Measurements from ENCODE around the gene TOX4. TPM values are rescaled to one million over a fixed set of nuclear protein-coding genes. Genes with fewer than 3 reads are reported as not detected.

The TOX4 gene
- total RNA-seq, 2 donors from 2014 or later, result 60.0 to 61.5 TPM

DNA sequence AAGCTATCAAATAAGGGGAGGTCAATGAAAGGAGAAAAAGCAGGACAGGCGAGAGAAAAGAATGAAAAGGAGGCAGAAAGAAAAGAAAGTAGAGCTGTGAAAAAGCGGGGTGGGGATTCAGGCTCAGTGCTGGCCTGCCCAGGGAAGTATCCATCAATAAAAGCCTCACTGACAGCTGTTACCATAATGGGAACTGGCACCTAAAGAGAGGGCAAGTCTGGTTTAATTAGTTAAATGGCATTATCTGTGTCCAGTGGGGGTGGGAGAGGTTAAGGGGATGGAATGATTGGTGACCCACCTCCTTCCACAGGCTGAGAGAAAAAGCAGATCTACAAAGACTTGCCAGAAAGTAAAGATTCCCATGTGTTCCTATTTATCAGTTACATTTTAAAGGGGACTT, 41.7 kb downstream of the TOX4 start:
- Mint-ChIP-seq H3K9me3 (no peaks in the 10 kb centered on the region), H3K4me1 (peaks cover 37% of the 10 kb centered on the region), H3K4me3 (no peak overlapping the region), H3K27ac (no peak overlapping the region), H3K36me3 (ENCODE audit: low read depth) (peaks cover 27% of the 10 kb centered on the region), H3K27me3 (ENCODE audit: insufficient read depth) (no peaks in the 10 kb centered on the region)
- Histone ChIP-seq H3K27ac (ENCODE audit: low read depth, low read length) (no peak overlapping the region), H3K4me3 (ENCODE audit: low read length) (no peak overlapping the region), H3K27me3 (ENCODE audit: control insufficient read depth, insufficient read depth, low read length, poor library complexity, severe bottlenecking) (no peaks in the 10 kb centered on the region), H3K4me1 (ENCODE audit: control insufficient read depth, insufficient read depth, low read length) (no peaks in the 10 kb centered on the region), H3K36me3 (ENCODE audit: control insufficient read depth, insufficient read depth, low read length) (peaks cover 25% of the 10 kb centered on the region), H3K9ac (ENCODE audit: extremely low read depth, low read length, poor library complexity, severe bottlenecking) (no peak overlapping the region), H3K9me3 (ENCODE audit: control insufficient read depth, low read length) (no peaks in the 10 kb centered on the region)
- no peak for TF ChIP-seq CTCF (conservative IDR thresholded peaks at IDR 0.05)
- WGBS, 2 experiments (ENCODE audit: insufficient coverage in 1 of 2, insufficient read length in 1 of 2), result 79 to 84% methylated on average over 2 of the region's 2 CpGs
- no peak for DNase-seq

DNA sequence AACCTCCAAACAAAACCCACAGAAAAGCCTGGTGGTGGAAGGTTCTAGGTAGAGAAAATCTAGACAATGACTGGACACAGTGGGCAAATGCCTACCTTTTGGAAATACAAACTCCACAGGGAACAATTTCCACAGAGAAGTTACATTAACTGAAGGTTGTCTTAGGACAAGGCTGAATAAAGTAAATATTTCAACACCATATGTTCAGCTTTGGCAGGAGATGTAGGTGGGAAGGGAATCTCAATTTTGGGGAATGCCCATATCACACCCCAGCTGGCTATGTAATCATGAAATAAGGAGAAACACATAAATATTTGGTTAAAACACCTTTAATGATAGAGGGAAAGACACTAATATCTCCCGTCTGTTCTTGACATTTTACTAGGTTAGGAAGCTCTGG, 43.8 kb downstream of the TOX4 start:
- peak overlapping the region; percentile 76 for H3K27ac Mint-ChIP-seq
- H3K36me3 Mint-ChIP-seq (ENCODE audit: low read depth), result peaks cover 45% of the 10 kb centered on the region
- H3K9me3 Mint-ChIP-seq, result no peaks in the 10 kb centered on the region
- Histone ChIP-seq H3K4me1 (ENCODE audit: control insufficient read depth, insufficient read depth, low read length) (peaks cover 8% of the 10 kb centered on the region), H3K9me3 (ENCODE audit: control insufficient read depth, low read length) (no peaks in the 10 kb centered on the region), H3K9ac (ENCODE audit: extremely low read depth, low read length, poor library complexity, severe bottlenecking) (no peak overlapping the region), H3K36me3 (ENCODE audit: control insufficient read depth, insufficient read depth, low read length) (peaks cover 37% of the 10 kb centered on the region), H3K27me3 (ENCODE audit: control insufficient read depth, insufficient read depth, low read length, poor library complexity, severe bottlenecking) (no peaks in the 10 kb centered on the region), H3K27ac (ENCODE audit: low read depth, low read length) (no peak overlapping the region), H3K4me3 (ENCODE audit: low read length) (no peak overlapping the region)
- H3K4me3 Mint-ChIP-seq, result no peak overlapping the region
- 88% methylated on average over 1 of the region's 1 CpG; no CpG with 5 or more reads in 1 of the 2 experiments for WGBS, 2 experiments (ENCODE audit: insufficient coverage in 1 of 2, insufficient read length in 1 of 2)
- H3K4me1 Mint-ChIP-seq, result peaks cover 42% of the 10 kb centered on the region
- H3K27me3 Mint-ChIP-seq (ENCODE audit: insufficient read depth), result no peaks in the 10 kb centered on the region
- no peak for DNase-seq
- no peak for TF ChIP-seq CTCF (conservative IDR thresholded peaks at IDR 0.05)

GRCh38 chr14:21521501-21521900, 44.5 kb downstream of the TOX4 start:
- H3K27me3 Mint-ChIP-seq (ENCODE audit: insufficient read depth), result no peaks in the 10 kb centered on the region
- no peak for TF ChIP-seq CTCF (conservative IDR thresholded peaks at IDR 0.05)
- Histone ChIP-seq H3K4me1 (ENCODE audit: control insufficient read depth, insufficient read depth, low read length) (peaks cover 8% of the 10 kb centered on the region), H3K9me3 (ENCODE audit: control insufficient read depth, low read length) (no peaks in the 10 kb centered on the region), H3K27me3 (ENCODE audit: control insufficient read depth, insufficient read depth, low read length, poor library complexity, severe bottlenecking) (no peaks in the 10 kb centered on the region), H3K9ac (ENCODE audit: extremely low read depth, low read length, poor library complexity, severe bottlenecking) (no peak overlapping the region), H3K4me3 (ENCODE audit: low read length) (no peak overlapping the region), H3K36me3 (ENCODE audit: control insufficient read depth, insufficient read depth, low read length) (peaks cover 37% of the 10 kb centered on the region), H3K27ac (ENCODE audit: low read depth, low read length) (no peak overlapping the region)
- H3K36me3 Mint-ChIP-seq (ENCODE audit: low read depth), result peaks cover 45% of the 10 kb centered on the region
- no peak for DNase-seq
- H3K4me3 Mint-ChIP-seq, result no peak overlapping the region
- peaks cover 42% of the 10 kb centered on the region for H3K4me1 Mint-ChIP-seq
- 86 to 94% methylated on average over 1 to 2 of the region's 2 CpGs for WGBS, 2 experiments (ENCODE audit: insufficient coverage in 1 of 2, insufficient read length in 1 of 2)
- peak overlapping the region; percentile 76 for H3K27ac Mint-ChIP-seq
- no peaks in the 10 kb centered on the region for H3K9me3 Mint-ChIP-seq

All from endodermal cell (in vitro differentiated cells).